8988T (cell line): ENCODE measurements around the gene CEP350.
"Not testable (repeated sequence)": the region's sequence is repeated elsewhere in the genome, so short reads cannot be mapped to it uniquely, and the experiment has no call there.

Experiments
- DNase-seq: peaks from one replicate; pipeline ENCODE4 v3.0.0; 2011

The CEP350 gene

GRCh38 chr1:180131510-180131909, 176.9 kb downstream of the CEP350 start:
- no peak for DNase-seq

DNA sequence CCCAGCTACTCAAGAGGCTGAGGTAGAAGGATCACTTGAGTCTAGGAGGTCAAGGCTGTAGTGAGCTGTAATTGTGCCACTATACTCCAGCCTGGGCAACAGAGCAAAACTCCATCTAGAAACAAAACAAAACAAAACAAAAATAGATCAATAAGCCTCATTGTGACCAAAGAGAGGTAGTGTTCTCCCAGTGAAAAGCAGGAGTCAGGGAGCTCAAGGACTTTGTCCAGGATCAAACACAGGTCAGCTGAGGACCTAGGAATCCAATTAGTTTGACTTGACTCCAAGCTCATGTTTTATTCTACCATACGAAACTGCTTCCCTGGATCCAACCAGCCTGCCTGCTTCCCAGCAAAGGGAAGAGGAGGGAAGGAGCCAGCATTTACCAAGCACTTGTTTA, 178.6 kb downstream of the CEP350 start:
- DNase-seq: no peak

DNA sequence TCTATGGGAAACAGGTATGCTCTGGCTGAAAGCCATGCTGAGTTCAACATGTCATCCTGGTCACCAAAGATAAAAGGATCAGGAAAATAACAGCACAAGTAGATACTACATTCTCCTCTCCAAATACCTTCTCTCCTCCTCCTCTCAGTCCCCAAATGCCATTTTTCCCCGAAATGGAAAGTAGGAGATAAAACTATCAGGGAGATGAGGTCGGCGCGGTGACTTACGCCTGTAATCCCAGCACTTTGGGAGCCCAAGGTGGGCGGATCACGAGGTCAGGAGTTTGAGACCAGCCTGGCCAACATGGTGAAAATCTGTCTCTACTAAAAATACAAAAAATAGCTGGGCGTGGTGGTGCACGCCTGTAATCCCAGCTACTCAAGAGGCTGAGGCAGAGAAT, 179.1 kb downstream of the CEP350 start:
- DNase-seq: not testable (repeated sequence)

DNA sequence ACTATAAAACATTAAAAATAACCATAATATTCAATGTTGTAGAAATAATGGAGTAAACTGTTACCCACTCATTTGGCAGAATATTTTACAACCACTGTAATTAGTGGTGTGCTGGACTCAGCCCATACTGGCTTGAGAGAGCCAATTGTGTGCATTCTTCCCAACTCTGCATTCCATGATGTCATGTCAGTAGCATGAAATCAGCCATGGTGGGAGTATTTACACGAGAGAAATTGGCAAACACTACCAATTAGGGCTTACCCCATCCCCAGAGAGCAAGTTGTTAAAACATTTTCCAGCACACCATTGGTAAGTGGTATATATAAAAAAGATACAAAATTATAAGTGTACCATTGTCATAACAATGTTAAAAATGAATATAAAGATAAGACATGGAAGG, 180.9 kb downstream of the CEP350 start:
- no peak for DNase-seq

DNA sequence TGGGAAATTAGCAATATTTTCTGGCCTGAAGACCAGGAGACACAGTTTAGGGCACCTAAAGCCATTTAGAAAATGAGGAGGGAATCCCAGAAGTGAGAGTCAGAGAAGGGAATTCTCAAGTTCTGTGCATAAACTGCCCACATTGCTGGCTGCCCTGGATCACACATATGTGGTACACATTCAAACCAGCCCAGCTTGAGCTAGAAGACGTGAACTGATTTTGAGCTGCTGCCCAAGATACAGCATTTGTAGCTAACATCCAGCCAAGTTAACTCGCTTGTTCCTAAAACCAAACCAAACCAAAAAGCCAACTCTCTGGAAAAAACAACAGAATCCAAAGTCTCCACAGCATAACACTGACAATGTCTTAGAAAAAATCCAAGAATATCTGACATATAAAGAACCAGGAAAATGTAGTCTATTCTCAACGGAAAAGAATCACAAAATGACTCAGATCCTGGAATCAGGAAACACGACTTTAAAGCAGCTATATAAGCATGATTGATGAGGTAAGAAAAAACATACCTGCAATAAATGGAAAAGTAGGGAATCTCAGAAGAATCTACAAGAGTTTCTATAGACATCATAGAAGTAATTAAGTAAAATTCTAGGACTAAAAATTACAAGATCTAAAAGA, 181.8 kb downstream of the CEP350 start:
- DNase-seq: no peak

- DNase-seq: no peak
Measured at GRCh38 chr1:180136968-180137356, 182.4 kb downstream of the CEP350 start.

DNA sequence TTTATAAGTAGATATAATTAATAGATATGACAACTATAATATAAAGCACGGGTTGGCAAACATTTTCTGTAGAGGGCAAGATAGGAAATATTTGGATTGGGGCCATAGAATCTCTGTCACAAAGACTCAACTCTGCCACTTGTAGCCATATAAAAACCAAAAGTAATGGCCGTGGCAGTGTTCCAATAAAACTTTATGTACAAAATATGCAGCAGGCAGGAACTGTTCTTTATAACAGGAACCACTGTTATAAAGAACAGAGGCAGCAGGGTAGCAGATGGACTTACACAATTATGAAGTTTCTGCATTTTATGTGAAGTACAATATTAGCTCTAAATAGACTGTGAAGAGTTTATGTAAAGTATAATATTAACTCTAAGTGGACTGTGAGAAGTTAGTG, 183.2 kb downstream of the CEP350 start:
- no peak for DNase-seq

DNA sequence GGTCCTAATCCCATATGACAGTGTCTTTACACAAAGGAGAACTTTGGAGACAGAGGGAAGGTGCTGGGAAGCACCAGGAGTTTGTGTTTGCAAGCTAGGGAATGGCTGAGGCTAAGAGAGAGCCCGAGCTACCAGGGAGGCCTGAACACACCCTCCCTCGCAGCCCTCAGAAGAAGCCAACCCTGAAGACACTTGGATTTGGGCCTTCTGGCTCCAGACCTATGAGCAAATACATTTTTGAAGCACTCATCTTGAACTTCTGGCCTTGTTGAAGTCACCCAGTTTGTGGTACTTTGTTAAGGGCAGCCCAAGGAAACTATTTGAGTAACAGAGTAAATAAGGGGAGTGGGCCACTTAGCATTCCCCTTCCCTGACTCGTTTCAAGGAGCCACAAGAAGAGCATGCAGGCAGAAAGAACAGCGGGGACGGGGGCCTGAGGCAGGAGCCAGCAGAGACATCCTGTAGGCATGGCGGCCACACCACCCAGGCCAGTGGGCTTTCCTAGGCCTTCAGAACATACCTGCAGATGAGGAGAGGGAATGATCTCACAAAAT, 186.8 kb downstream of the CEP350 start:
- no peak for DNase-seq

DNA sequence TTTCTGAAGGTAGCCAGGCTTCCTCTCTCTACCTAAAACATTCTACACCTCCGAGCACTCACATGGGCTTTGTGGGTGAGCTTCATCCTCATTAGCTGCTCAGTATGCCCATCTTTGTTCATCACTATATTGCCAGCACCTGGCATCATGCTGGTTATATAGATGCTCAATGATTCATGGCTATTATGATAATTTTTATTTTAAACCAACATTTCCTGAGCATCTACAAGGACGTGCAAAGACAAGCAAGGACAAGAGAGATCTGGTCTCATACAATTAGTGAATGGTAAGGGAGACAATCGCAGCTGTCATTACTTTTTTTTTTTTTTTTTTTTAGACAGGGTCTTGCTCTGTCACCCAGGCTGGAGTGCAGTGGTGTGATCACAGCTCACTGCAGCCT, 188.7 kb downstream of the CEP350 start:
- no peak for DNase-seq

DNA sequence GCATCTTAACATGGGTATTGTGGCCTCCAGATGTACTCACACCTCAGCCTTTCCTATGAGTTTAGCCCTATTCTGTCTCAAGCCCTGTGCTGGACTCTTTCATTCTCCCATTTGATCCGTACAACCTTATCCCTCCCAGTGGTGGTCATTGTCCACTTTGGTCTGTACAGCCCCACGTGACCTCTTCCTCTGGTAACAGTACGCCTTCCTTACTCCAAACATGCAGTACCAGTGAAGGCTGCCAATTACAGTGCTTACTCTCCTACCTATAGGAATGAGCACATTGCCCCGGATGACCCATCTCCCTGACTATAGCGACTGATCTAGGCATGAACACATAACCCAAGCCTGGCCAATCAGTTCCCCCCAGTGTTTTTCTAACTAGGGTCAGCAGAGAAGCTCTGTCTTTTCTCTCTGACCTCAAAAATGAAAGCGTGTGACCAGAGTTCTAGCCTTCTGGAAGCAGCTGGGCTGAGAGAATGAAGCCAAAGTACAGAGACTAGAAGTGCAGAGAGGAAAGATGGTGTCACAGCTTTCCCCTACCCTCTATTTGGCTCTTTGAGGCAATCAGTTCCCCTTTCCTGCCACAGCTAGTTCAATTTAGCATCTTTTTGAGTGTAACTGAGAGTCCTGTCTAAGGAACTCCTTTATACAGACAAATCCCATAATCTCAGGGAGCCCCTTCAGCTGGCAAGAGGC, 190.2 kb downstream of the CEP350 start:
- no peak for DNase-seq

DNA sequence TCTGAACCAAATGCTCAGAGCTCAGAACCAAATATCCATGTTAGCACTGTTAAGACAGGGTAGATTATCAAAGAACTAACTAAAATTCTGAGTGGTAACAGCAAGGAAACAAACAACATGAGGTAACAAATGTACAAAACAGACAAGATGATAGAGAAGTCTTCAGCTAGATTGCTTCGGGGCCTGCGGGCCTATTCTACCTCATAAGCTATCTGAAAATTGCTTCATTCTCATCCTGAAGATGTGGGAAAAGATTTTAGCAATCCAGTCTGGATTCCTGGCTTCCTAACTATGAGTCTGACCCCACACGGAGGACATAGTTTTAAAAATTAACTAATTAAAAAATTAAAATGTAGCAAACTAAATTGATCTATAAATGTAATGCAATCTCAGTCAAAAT, 190.8 kb downstream of the CEP350 start:
- no peak for DNase-seq

DNA sequence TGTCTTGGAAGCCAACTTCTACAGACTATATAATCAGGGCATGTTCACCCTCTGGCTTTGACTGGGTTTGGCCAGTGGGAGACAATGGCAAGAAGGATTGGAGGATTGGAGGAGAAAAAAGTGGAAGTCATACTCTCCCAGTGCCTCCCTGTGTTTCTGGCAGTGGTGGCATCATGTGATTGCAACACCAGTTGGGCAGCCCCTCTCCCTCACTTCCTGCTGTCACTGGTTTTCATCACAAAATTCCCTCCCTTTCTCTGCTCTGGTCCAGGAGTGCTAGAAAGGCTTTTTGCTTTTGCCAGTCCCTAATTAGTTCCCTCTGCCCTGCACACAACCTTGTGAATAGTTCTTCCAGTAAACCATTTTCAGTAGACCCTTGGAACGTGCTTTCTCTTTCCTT, 196.4 kb downstream of the CEP350 start:
- no peak for DNase-seq

- DNase-seq: no peak
Measured at GRCh38 chr1:180151508-180151907, 196.9 kb downstream of the CEP350 start.

- DNase-seq: no peak
Measured at GRCh38 chr1:180152588-180152987, 198.0 kb downstream of the CEP350 start.

GRCh38 chr1:180153032-180153431, 198.4 kb downstream of the CEP350 start:
- DNase-seq: no peak

DNA sequence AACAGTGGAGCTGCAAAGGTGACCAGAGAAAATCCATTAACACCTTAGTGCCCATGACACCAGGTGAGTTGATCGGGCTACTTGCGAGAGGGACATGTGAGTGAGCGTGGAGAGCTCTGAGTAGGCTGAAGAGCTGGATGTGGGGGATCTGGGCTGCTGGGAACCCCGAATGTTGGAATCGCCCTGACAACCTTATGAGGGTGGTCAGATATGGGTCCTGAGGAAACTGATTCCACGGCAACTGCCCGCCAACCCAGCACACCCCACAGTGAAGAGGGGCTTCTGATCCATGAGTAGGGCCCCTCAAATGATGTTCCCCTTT, 199.4 kb downstream of the CEP350 start:
- DNase-seq: no peak

DNA sequence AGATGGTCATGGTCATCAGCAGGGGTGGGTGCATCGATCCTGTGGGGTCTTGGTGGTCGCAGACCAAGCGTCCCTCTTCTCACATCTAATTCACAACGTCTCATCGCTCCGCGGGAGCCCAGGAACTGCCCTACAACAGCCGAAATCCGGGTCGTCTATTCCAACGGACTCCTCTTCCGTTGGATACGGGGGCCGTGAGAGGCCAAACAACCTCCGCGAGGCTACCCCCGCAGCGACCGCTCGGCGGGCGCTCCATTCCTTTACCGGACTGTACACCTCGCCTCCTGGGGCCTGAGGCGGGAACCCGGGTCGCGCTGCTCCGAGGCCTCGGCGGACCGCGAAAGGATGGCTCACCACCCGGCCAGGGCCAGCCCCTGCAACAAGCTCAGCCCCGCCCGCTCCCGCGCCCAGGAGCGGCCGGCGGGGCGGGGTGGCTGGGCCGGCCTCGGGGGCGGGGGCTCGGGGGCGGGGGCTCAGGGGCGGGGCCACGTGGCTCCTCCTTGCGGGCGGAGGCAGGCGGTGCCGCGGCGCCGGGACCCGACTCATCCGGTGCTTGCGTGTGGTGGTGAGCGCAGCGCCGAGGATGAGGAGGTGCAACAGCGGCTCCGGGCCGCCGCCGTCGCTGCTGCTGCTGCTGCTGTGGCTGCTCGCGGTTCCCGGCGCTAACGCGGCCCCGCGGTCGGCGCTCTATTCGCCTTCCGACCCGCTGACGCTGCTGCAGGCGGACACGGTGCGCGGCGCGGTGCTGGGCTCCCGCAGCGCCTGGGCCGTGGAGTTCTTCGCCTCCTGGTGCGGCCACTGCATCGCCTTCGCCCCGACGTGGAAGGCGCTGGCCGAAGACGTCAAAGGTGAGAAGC, 199.9 kb downstream of the CEP350 start, which contains the start of gene QSOX1:
Gene QSOX1 (plus strand): TSS at position 545 of the 857 bp plus-strand sequence. CDS start 39 bp downstream, at position 584.
- peak; percentile 95 for DNase-seq

GRCh38 chr1:180155182-180155682, 200.6 kb downstream of the CEP350 start:
- no peak for DNase-seq

GRCh38 chr1:180156201-180156600, 201.6 kb downstream of the CEP350 start:
- no peak for DNase-seq

DNA sequence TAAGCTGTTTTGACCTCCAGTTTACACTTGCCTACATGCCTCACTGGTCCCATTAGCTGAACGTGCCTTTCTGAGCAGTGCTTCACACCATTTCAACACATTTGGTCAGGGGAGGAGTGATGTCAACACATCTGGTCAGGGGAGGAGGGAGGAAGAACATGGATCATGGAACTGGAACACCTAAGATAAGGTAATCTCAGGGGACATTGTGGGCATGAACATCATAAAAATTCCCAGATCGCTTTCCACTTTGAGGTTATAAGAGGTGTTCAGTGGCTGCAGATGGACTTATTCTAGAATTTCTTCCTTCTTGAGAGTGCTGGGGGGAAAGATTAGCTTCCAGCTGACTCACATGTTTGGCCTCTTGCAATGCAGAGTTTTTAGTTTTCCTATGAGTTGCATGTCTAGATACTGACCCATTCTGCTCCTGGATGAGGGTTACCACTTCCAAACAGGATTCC, 202.1 kb downstream of the CEP350 start:
- DNase-seq: no peak

DNA sequence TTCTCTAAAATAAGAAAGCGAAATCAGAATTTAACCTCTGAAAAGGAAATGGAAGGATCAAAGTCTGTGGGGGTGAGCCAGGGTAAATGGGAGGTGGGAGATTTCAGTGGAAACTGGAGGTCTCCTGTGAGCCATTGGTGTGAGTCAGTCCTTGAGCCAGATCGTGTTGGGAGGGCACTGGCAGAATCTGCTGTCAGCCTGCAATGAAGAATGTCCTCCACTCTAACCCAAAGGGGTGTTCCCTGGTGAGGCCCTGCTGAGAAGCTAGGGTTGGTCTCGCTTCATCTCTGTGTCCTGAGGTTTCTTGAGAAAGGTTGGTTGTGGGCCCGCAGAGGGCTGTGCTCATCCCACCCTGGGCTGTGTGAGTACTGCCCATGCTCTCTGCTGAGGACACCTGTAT, 202.5 kb downstream of the CEP350 start:
- DNase-seq: no peak

- DNase-seq: no peak
Measured at GRCh38 chr1:180157576-180158057, 203.0 kb downstream of the CEP350 start.
